Uterine smooth muscle cell (primary cell): Measurements from ENCODE around the gene LURAP1L. TPM values are rescaled to one million over a fixed set of nuclear protein-coding genes. Genes with fewer than 3 reads are reported as not detected.

Source experiments
- total RNA-seq: library from RNA; depleted of rRNA; stranded (reverse); fragments of >200 nt; gene quantifications from 2 replicates; pipeline ENCODE4 v1.2.3, GENCODE V29; 2014

LURAP1L gene, protein sequence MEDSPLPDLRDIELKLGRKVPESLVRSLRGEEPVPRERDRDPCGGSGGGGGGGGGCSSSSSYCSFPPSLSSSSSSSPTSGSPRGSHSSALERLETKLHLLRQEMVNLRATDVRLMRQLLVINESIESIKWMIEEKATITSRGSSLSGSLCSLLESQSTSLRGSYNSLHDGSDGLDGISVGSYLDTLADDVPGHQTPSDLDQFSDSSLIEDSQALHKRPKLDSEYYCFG
- 24.5 and 57.6 TPM in 2 replicates for total RNA-seq

DNA sequence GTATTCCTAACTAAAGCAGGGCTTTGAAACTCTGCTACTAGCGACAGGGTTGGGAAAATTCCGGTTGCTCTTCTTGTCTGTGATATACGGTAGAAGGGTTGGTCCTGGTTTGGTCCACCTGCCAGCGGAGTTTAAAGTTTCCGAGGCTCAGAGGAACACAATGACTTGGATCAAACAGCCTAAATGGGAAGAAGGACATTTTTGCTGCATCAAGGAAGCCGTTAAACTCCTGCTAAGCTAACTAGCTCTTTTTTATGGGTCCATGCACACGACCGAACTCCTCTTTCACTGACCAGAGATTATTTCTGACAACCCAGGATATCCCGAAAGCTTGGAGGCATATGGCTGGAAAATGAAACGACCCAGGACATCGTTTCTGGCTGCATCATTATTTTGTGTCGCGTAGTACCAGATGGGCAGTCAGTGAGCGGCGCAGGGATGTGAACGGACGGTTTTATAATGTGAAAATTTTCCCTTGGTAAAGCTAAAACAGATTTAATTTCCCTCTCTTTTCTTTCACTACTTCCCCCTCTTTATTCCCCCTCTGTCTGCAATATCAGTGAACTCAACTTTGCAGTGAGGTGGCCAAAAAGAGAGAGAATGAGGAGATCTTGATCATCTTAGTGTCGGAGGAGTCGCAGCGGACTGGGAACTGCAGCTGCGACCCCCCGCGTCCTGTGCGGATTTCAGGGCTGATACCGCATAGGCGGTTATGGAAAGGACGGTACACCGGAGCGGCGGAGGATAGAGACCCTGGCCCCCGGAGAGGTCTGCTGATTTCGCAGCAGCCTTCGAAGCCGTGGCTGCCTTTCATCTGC lies at the start of gene LURAP1L:
Gene LURAP1L, plus strand, starts transcription at position 160 of the 818 bp plus-strand sequence. CDS start 696 bp downstream, outside the sequence.

Other genes starting within 250 kb of the LURAP1L start
- under 0.01 TPM in 1 of 2 replicates, not detected in the other for gene TYRP1, start 81.6 kb upstream of the LURAP1L start, total RNA-seq